ENCODE data around the gene C19orf33. TPM values are rescaled to one million over a fixed set of nuclear protein-coding genes. Genes with fewer than 3 reads are reported as not detected.

Gene C19orf33
- total RNA-seq, 1 experiment from 2014 or later, result 16.1 TPM

GRCh38 chr19:38317104-38317612 is 13.1 kb downstream of the C19orf33 start (continued):
- TF ChIP-seq ZNF425 (CRISPR knock-in tag; conservative IDR thresholded peaks at IDR 0.05) (no peak), ZNF317 (CRISPR knock-in tag; IDR thresholded peaks at IDR 0.05; ENCODE audit: borderline replicate concordance, low read depth) (no peak), ZNF232 (CRISPR knock-in tag; IDR thresholded peaks at IDR 0.05) (no peak), GRHL2 (CRISPR knock-in tag; IDR thresholded peaks at IDR 0.05; ENCODE audit: insufficient replicate concordance, severe bottlenecking) (no peak)

DNA sequence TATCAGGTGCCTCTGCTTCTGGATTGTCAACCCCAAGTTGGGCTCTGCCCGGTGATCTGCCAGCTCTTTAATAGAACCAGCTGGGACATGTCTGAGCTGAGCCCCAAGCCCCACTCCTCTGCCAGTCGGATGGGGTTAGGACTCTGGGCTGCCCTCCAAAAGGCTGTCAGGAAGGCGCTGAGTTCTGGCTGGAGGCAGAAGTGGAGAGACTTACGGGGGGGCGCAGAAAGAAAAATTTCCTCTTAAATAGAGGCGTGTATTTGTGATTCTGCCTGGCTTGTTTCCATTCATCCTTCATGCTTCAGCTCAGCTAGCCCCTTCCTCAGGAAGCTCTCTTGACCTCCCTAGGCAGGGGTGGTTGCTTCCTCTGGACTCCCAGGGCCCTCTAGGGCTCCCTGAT is 14.6 kb downstream of the C19orf33 start:
- Mint-ChIP-seq H3K9me3 (no peaks in the 10 kb centered on the region), H3K36me3 (no peaks in the 10 kb centered on the region), H3K4me3 (peak overlapping the region; percentile 81), H3K4me1 (peaks cover 28% of the 10 kb centered on the region), H3K27ac (no peak overlapping the region), H3K27me3 (ENCODE audit: low read depth) (peaks cover 54% of the 10 kb centered on the region)
- no peak for TF ChIP-seq TP53 (CRISPR knock-in tag; IDR thresholded peaks at IDR 0.05)
- no peak for TF ChIP-seq ZNF281 (CRISPR knock-in tag; IDR thresholded peaks at IDR 0.05)
- TF ChIP-seq SMAD4 (CRISPR knock-in tag; IDR thresholded peaks at IDR 0.05), result no peak
- TF ChIP-seq, protein P1, sequence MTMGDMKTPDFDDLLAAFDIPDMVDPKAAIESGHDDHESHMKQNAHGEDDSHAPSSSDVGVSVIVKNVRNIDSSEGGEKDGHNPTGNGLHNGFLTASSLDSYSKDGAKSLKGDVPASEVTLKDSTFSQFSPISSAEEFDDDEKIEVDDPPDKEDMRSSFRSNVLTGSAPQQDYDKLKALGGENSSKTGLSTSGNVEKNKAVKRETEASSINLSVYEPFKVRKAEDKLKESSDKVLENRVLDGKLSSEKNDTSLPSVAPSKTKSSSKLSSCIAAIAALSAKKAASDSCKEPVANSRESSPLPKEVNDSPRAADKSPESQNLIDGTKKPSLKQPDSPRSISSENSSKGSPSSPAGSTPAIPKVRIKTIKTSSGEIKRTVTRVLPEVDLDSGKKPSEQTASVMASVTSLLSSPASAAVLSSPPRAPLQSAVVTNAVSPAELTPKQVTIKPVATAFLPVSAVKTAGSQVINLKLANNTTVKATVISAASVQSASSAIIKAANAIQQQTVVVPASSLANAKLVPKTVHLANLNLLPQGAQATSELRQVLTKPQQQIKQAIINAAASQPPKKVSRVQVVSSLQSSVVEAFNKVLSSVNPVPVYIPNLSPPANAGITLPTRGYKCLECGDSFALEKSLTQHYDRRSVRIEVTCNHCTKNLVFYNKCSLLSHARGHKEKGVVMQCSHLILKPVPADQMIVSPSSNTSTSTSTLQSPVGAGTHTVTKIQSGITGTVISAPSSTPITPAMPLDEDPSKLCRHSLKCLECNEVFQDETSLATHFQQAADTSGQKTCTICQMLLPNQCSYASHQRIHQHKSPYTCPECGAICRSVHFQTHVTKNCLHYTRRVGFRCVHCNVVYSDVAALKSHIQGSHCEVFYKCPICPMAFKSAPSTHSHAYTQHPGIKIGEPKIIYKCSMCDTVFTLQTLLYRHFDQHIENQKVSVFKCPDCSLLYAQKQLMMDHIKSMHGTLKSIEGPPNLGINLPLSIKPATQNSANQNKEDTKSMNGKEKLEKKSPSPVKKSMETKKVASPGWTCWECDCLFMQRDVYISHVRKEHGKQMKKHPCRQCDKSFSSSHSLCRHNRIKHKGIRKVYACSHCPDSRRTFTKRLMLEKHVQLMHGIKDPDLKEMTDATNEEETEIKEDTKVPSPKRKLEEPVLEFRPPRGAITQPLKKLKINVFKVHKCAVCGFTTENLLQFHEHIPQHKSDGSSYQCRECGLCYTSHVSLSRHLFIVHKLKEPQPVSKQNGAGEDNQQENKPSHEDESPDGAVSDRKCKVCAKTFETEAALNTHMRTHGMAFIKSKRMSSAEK (CRISPR knock-in tag; IDR thresholded peaks at IDR 0.05; ENCODE audit: borderline replicate concordance), result no peak
- no peak for TF ChIP-seq ZNF232 (CRISPR knock-in tag; IDR thresholded peaks at IDR 0.05)
- no peak for TF ChIP-seq SP1 (CRISPR knock-in tag; conservative IDR thresholded peaks at IDR 0.05)
- no peak for TF ChIP-seq ZNF263 (CRISPR knock-in tag; IDR thresholded peaks at IDR 0.05; ENCODE audit: low read depth)
- TF ChIP-seq CBFB (CRISPR knock-in tag; IDR thresholded peaks at IDR 0.05; ENCODE audit: low read depth), result no peak
- TF ChIP-seq, protein P2, sequence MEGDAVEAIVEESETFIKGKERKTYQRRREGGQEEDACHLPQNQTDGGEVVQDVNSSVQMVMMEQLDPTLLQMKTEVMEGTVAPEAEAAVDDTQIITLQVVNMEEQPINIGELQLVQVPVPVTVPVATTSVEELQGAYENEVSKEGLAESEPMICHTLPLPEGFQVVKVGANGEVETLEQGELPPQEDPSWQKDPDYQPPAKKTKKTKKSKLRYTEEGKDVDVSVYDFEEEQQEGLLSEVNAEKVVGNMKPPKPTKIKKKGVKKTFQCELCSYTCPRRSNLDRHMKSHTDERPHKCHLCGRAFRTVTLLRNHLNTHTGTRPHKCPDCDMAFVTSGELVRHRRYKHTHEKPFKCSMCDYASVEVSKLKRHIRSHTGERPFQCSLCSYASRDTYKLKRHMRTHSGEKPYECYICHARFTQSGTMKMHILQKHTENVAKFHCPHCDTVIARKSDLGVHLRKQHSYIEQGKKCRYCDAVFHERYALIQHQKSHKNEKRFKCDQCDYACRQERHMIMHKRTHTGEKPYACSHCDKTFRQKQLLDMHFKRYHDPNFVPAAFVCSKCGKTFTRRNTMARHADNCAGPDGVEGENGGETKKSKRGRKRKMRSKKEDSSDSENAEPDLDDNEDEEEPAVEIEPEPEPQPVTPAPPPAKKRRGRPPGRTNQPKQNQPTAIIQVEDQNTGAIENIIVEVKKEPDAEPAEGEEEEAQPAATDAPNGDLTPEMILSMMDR (IDR thresholded peaks at IDR 0.05), result no peak
- no peak for TF ChIP-seq KAT7 (CRISPR knock-in tag; IDR thresholded peaks at IDR 0.05; ENCODE audit: borderline replicate concordance)
- no peak for TF ChIP-seq GTF2I (CRISPR knock-in tag; conservative IDR thresholded peaks at IDR 0.05)
- ChIA-PET POLR2A (no interaction called here), CTCF (interaction anchor here (1.1 to 2.7 kb wide), 4 partner anchors 14 to 84 kb away, joined by 3 to 13 read pairs (median 9); partner anchors contain the start of gene C19orf33)
- ATAC-seq (no peak), DNase-seq (ENCODE audit: low spot score) (no peak)
